T-cell (primary cell): ENCODE results near the gene APOBEC2. TPM values are rescaled to one million over a fixed set of nuclear protein-coding genes. Genes with fewer than 3 reads are reported as not detected.
A peak's percentile ranks its signal among the peaks of the same experiment; 100 is the strongest.
"Not testable (repeated sequence)": the region's sequence is repeated elsewhere in the genome, so short reads cannot be mapped to it uniquely, and the experiment has no call there.

Source experiments
- ATAC-seq, 4 experiments: fragments of 200-7000 bp in 3 of 4; fragments of 150-1000 bp in 1 of 4; cut with Tn5 transposase; replicated peaks in 1 of 4; 1 replicate in 3 of 4; 2 replicates in 1 of 4; pipeline ENCODE4 v1.10.0; 2021; ENCODE audit warnings: moderate library complexity in 3 of 4, mild to moderate bottlenecking in 2 of 4, moderate number of reproducible peaks in 1 of 4
- CTCF ChIA-PET, 2 donors: fragments of 300-600 bp; sonication (Branson Sonifier 250); formaldehyde crosslinking; loops; one replicate each; lab custom pipeline; 2022; ENCODE audit warnings: antibody characterized with exemption in 2 of 2; lab: Charles Lee
- POLR2A ChIA-PET, 2 donors: fragments of 300-600 bp; sonication (Branson Sonifier 250); formaldehyde crosslinking; loops; one replicate each; lab custom pipeline; 2022; ENCODE audit warnings: antibody characterized with exemption in 2 of 2; lab: Charles Lee
- DNase-seq, 35 experiments: peaks; one replicate each; pipeline versions ENCODE4 v3.0.0 to v3.0.0-alpha.2; 2013 to 2023
- H3K27ac ChIP-seq: one replicate; pipeline ENCODE4 v1.5.1; 2013; ENCODE audit warnings: low read length
- H3K27me3 ChIP-seq, 2 experiments: replicated peaks in 1 of 2; 1 replicate in 1 of 2; 2 replicates in 1 of 2; pipeline versions ENCODE4 v1.6.1 to v1.7.0; 2013; ENCODE audit warnings: low read length in 1 of 2, mixed read lengths in 1 of 2; ENCODE audit not compliant: control insufficient read depth in 2 of 2, insufficient read depth in 2 of 2; ENCODE audit errors: extremely low read depth in 1 of 2
- H3K36me3 ChIP-seq, 2 donors: 1 replicate in 1 of 2; 2 replicates in 1 of 2; pipeline versions ENCODE4 v1.6.1 to v1.7.0; 2013; ENCODE audit warnings: low read length in 1 of 2; ENCODE audit not compliant: control insufficient read depth in 2 of 2, insufficient read depth in 1 of 2; ENCODE audit errors: extremely low read depth in 1 of 2
- H3K4me1 ChIP-seq, 2 experiments: 1 replicate in 1 of 2; 2 replicates in 1 of 2; pipeline versions ENCODE4 v1.6.1 to v1.7.0; 2013; ENCODE audit warnings: low read length in 2 of 2, mixed read lengths in 1 of 2; ENCODE audit not compliant: insufficient read depth in 2 of 2, control insufficient read depth in 1 of 2; ENCODE audit errors: extremely low read depth in 1 of 2
- H3K4me3 ChIP-seq, 2 donors: 1 replicate in 1 of 2; 2 replicates in 1 of 2; pipeline versions ENCODE4 v1.5.1 to v1.7.0; 2013; ENCODE audit warnings: mild to moderate bottlenecking in 2 of 2, low read length in 1 of 2, moderate library complexity in 1 of 2; ENCODE audit not compliant: control insufficient read depth in 1 of 2; ENCODE audit errors: extremely low read depth in 1 of 2
- H3K9me3 ChIP-seq: 2 replicates; pipeline ENCODE4 v1.7.0; 2013
- H3K27ac Mint-ChIP-seq, 2 donors: one replicate each; pipeline ENCODE4 v1.8.0; 2020 to 2021; ENCODE audit warnings: mild to moderate bottlenecking in 2 of 2, mixed read lengths in 2 of 2
- H3K27me3 Mint-ChIP-seq, 2 donors: one replicate each; pipeline ENCODE4 v1.8.0; 2021 to 2022; ENCODE audit warnings: mixed read lengths in 2 of 2
- H3K36me3 Mint-ChIP-seq: one replicate; pipeline ENCODE4 v1.8.0; 2021; ENCODE audit warnings: mixed read lengths
- H3K4me1 Mint-ChIP-seq, 3 donors: one replicate each; pipeline ENCODE4 v1.8.0; 2020 to 2022; ENCODE audit warnings: mixed read lengths in 3 of 3, mild to moderate bottlenecking in 1 of 3
- H3K4me3 Mint-ChIP-seq, 3 donors: one replicate each; pipeline ENCODE4 v1.8.0; 2020 to 2022; ENCODE audit warnings: mild to moderate bottlenecking in 3 of 3, mixed read lengths in 3 of 3, moderate library complexity in 3 of 3
- H3K9me3 Mint-ChIP-seq, 3 donors: one replicate each; pipeline ENCODE4 v1.8.0; 2020 to 2022; ENCODE audit warnings: mixed read lengths in 3 of 3
- WGBS: methylation state at CpG from one replicate; pipeline ENCODE4 v1.1.5; 2013; ENCODE audit warnings: missing lambda C conversion rate; ENCODE audit not compliant: insufficient coverage; 5-methylcytosine and 5-hydroxymethylcytosine counted together
- total RNA-seq, 35 experiments: library from RNA in 6 of 35; stranded (reverse) in 6 of 35; fragments of 120-200 nt in 1 of 35; gene quantifications; one replicate each; pipeline versions ENCODE4 v1.2.1 to v1.2.4 and lab custom pipeline; 2013 to 2026

The APOBEC2 gene
- total RNA-seq (not detected), total RNA-seq (lab: John Stamatoyannopoulos, UW) (0 reads per million in 29 experiments)
- total RNA-seq (2013) = 0.33 TPM

GRCh38 chr6:41053041-41053440 is at the start of gene APOBEC2:
Gene APOBEC2 (plus strand): TSS chr6:41053202. CDS start chr6:41053348, 146 bp downstream.
- H3K27ac Mint-ChIP-seq = peak within 1 kb of the TSS; percentile 40 to 49
- H3K4me3 ChIP-seq = no peak within 1 kb of the TSS
- H3K4me1 ChIP-seq = peaks cover 10 to 15% of the 10 kb centered on the region in 2 experiments
- peaks cover 0 to 10% of the 10 kb centered on the region in 2 donors for H3K36me3 ChIP-seq
- H3K27me3 Mint-ChIP-seq = no peaks in the 10 kb centered on the region
- H3K9me3 ChIP-seq = no peaks in the 10 kb centered on the region
- DNase-seq (no peak), ATAC-seq (no peak)
- 88% methylated on average over 4 of the region's 5 CpGs for WGBS
- no peaks in the 10 kb centered on the region for H3K27me3 ChIP-seq
- CTCF ChIA-PET = interaction anchor here in 1 of 2 donors (0.6 kb wide), 1 partner anchor 1734 kb away, joined by 3 read pairs; no protein-coding TSS in a partner anchor
- peak within 1 kb of the TSS in 1 of 3 donors; percentile 40 for H3K4me3 Mint-ChIP-seq
- peaks cover 18 to 22% (median 22%) of the 10 kb centered on the region in 3 donors for H3K4me1 Mint-ChIP-seq
- H3K9me3 Mint-ChIP-seq = no peaks in the 10 kb centered on the region
- no peak within 1 kb of the TSS for H3K27ac ChIP-seq
- H3K36me3 Mint-ChIP-seq = peaks cover 36% of the 10 kb centered on the region
- POLR2A ChIA-PET = no interaction called here

- H3K4me1 Mint-ChIP-seq, H3K27ac ChIP-seq, H3K4me1 ChIP-seq, H3K4me3 Mint-ChIP-seq, H3K9me3 ChIP-seq, H3K4me3 ChIP-seq, POLR2A ChIA-PET, CTCF ChIA-PET, H3K27ac Mint-ChIP-seq, H3K36me3 ChIP-seq, H3K9me3 Mint-ChIP-seq, H3K36me3 Mint-ChIP-seq: not testable (repeated sequence)
- WGBS = 0% methylated on average over 5 of the region's 7 CpGs
- peaks cover 0 to 12% of the 10 kb centered on the region in 2 experiments for H3K27me3 ChIP-seq
- peaks cover 25 to 27% of the 10 kb centered on the region in 2 donors for H3K27me3 Mint-ChIP-seq
- DNase-seq = peak; percentile 5 to 79 (median 37)
- peak in 3 of 4 experiments; percentile 57 to 75 (median 64) for ATAC-seq
Measured at GRCh38 chr6:41006217-41006616, 46.8 kb upstream of the APOBEC2 start.

- H3K4me1 ChIP-seq, H3K4me3 Mint-ChIP-seq, POLR2A ChIA-PET, CTCF ChIA-PET, H3K4me1 Mint-ChIP-seq, H3K36me3 ChIP-seq, H3K4me3 ChIP-seq, H3K36me3 Mint-ChIP-seq, ATAC-seq, DNase-seq, H3K9me3 Mint-ChIP-seq, H3K27ac ChIP-seq, H3K9me3 ChIP-seq, H3K27ac Mint-ChIP-seq: not testable (repeated sequence)
- H3K27me3 Mint-ChIP-seq = peaks cover 20 to 27% of the 10 kb centered on the region in 2 donors
- H3K27me3 ChIP-seq = peaks cover 0 to 12% of the 10 kb centered on the region in 2 experiments
- no CpG with 5 or more reads among the region's 4 CpGs for WGBS
Measured at GRCh38 chr6:41006980-41007379, 46.0 kb upstream of the APOBEC2 start.

GRCh38 chr6:41008011-41008410 is 45.0 kb upstream of the APOBEC2 start:
- ChIA-PET POLR2A (no interaction called here), CTCF (no interaction called here)
- H3K27ac Mint-ChIP-seq = no peak overlapping the region
- Histone ChIP-seq H3K36me3 (no peaks in the 10 kb centered on the region), H3K27me3 (peaks cover 0 to 8% of the 10 kb centered on the region in 2 experiments), H3K4me1 (no peaks in the 10 kb centered on the region), H3K9me3 (no peaks in the 10 kb centered on the region), H3K4me3 (no peak overlapping the region), H3K27ac (no peak overlapping the region)
- H3K36me3 Mint-ChIP-seq = no peaks in the 10 kb centered on the region
- WGBS = 80% methylated on average over 1 of the region's 3 CpGs
- no peaks in the 10 kb centered on the region for H3K9me3 Mint-ChIP-seq
- peaks cover 17 to 22% of the 10 kb centered on the region in 2 donors for H3K27me3 Mint-ChIP-seq
- no peak overlapping the region for H3K4me3 Mint-ChIP-seq
- peaks cover 0 to 8% (median 0%) of the 10 kb centered on the region in 3 donors for H3K4me1 Mint-ChIP-seq
- DNase-seq = no peak
- no peak for ATAC-seq

GRCh38 chr6:41009669-41010068 is 43.3 kb upstream of the APOBEC2 start:
- H3K9me3 ChIP-seq = no peaks in the 10 kb centered on the region
- no peak for ATAC-seq
- H3K27ac ChIP-seq = no peak overlapping the region
- H3K27me3 Mint-ChIP-seq = peaks cover 6 to 10% of the 10 kb centered on the region in 2 donors
- no peak overlapping the region for H3K27ac Mint-ChIP-seq
- POLR2A ChIA-PET = no interaction called here
- no peaks in the 10 kb centered on the region for H3K4me1 ChIP-seq
- no peak for DNase-seq
- H3K27me3 ChIP-seq = peaks cover 0 to 2% of the 10 kb centered on the region in 2 experiments
- no peak overlapping the region for H3K4me3 ChIP-seq
- no CpG with 5 or more reads among the region's 1 CpG for WGBS
- no peaks in the 10 kb centered on the region for H3K36me3 ChIP-seq
- CTCF ChIA-PET = no interaction called here
- peaks cover 0 to 8% (median 0%) of the 10 kb centered on the region in 3 donors for H3K4me1 Mint-ChIP-seq
- H3K36me3 Mint-ChIP-seq = no peaks in the 10 kb centered on the region
- H3K4me3 Mint-ChIP-seq = no peak overlapping the region
- H3K9me3 Mint-ChIP-seq = no peaks in the 10 kb centered on the region

GRCh38 chr6:41011673-41012072 is 41.3 kb upstream of the APOBEC2 start:
- Mint-ChIP-seq H3K9me3 (no peaks in the 10 kb centered on the region), H3K27ac (no peak overlapping the region), H3K4me3 (no peak overlapping the region), H3K27me3 (peaks cover 0 to 4% of the 10 kb centered on the region in 2 donors), H3K36me3 (no peaks in the 10 kb centered on the region), H3K4me1 (peaks cover 0 to under 1% (median 0%) of the 10 kb centered on the region in 3 donors)
- ChIA-PET CTCF (no interaction called here), POLR2A (interaction anchor here in 1 of 2 donors (0.6 kb wide), 2 partner anchors 25 to 423 kb away, joined by 5 to 7 read pairs; no protein-coding TSS in a partner anchor)
- ATAC-seq (no peak), DNase-seq (no peak)
- Histone ChIP-seq H3K27me3 (no peaks in the 10 kb centered on the region), H3K4me3 (no peak overlapping the region), H3K27ac (no peak overlapping the region), H3K4me1 (no peaks in the 10 kb centered on the region), H3K36me3 (no peaks in the 10 kb centered on the region), H3K9me3 (no peaks in the 10 kb centered on the region)
- no CpG with 5 or more reads among the region's 2 CpGs for WGBS
